Transverse colon (tissue), 3 donors: Measurements from ENCODE around the gene TNFSF13.

Source experiments
- EP300 ChIP-seq: sonication (generic); formaldehyde crosslinking; IDR thresholded peaks from one replicate; pipeline ENCODE4 v1.6.1; 2017; ENCODE audit warnings: antibody characterized with exemption, low read depth
- POLR2A ChIP-seq: fragments of 450-650 bp; IDR thresholded peaks from one replicate; pipeline ENCODE4 v1.6.1; 2016; ENCODE audit warnings: antibody characterized with exemption, mild to moderate bottlenecking, moderate library complexity
- TF ChIP-seq, protein P1 (sequence below), 5 experiments: fragments of 200-600 bp in 3 of 5; fragments of 450-650 bp in 2 of 5; sonication (generic) in 3 of 5; IDR thresholded peaks; 1 replicate in 2 of 5; 2 replicates in 3 of 5; pipeline ENCODE4 v1.5.1; 2016 to 2017; ENCODE audit warnings: antibody characterized with exemption in 5 of 5, inconsistent platforms in 3 of 5, mild to moderate bottlenecking in 2 of 5, moderate library complexity in 1 of 5

DNA sequence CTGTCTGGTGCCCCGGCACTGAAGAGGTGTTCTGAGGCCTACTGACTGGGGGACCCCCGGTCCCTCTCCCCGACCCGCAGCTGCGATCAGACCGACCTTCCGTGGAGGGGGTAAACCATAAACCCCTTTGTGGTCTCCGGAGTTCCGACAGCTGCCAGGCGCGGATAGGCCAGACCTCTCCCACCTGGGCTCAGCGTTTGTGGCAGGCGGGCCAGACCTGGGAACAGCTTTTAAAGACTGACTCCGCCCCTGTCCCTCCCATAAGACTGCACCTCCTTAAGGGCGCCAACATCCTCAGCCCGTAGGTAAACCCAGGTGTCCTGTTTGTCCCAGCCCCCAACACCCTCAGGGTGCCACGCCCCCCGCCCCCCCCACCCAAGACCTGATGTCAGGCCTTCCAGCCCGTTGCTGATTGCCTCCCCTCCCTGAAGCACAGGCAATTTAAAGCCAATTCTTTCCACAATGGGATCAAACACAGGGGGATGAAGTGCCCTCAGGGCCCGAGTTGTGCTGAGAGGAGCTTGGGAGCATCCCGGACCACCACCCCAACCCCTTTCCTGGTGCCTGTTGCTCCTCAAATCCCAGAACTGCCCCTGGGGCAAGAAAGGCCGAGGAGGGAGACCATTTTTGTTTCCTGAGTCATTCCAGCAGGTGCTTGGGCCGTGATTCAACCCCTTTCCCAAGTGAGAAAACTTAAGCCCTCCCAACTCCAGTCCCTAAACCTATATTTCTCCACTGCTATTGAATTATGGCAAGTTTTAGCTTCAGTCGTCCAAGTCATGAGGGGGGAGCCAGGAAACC lies 31.5 kb downstream of the TNFSF13 start, which contains the start of gene SOX15:
- TF ChIP-seq POLR2A (no peak), EP300 (no peak)
- TF ChIP-seq, protein P1, sequence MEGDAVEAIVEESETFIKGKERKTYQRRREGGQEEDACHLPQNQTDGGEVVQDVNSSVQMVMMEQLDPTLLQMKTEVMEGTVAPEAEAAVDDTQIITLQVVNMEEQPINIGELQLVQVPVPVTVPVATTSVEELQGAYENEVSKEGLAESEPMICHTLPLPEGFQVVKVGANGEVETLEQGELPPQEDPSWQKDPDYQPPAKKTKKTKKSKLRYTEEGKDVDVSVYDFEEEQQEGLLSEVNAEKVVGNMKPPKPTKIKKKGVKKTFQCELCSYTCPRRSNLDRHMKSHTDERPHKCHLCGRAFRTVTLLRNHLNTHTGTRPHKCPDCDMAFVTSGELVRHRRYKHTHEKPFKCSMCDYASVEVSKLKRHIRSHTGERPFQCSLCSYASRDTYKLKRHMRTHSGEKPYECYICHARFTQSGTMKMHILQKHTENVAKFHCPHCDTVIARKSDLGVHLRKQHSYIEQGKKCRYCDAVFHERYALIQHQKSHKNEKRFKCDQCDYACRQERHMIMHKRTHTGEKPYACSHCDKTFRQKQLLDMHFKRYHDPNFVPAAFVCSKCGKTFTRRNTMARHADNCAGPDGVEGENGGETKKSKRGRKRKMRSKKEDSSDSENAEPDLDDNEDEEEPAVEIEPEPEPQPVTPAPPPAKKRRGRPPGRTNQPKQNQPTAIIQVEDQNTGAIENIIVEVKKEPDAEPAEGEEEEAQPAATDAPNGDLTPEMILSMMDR (IDR thresholded peaks at IDR 0.05), result no peak
